Measurements from ENCODE around the gene ITIH1.

Gene ITIH1

DNA sequence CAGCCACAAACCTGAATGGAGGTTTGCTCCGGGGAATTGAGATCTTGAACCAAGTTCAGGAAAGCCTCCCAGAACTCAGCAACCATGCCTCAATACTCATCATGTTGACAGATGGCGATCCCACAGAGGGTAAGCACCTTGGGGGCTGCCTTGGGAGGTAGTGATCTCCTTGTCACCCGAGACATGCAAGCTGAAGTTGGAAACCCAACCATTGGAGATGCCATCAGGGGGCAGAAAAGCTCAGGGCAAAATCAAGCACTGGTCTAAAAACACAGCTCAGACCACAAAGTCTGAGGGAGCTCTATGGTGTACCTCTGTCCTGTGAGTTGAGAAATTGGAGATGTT lies 5.8 kb downstream of the ITIH1 start:
- TF ChIP-seq, protein P1, sequence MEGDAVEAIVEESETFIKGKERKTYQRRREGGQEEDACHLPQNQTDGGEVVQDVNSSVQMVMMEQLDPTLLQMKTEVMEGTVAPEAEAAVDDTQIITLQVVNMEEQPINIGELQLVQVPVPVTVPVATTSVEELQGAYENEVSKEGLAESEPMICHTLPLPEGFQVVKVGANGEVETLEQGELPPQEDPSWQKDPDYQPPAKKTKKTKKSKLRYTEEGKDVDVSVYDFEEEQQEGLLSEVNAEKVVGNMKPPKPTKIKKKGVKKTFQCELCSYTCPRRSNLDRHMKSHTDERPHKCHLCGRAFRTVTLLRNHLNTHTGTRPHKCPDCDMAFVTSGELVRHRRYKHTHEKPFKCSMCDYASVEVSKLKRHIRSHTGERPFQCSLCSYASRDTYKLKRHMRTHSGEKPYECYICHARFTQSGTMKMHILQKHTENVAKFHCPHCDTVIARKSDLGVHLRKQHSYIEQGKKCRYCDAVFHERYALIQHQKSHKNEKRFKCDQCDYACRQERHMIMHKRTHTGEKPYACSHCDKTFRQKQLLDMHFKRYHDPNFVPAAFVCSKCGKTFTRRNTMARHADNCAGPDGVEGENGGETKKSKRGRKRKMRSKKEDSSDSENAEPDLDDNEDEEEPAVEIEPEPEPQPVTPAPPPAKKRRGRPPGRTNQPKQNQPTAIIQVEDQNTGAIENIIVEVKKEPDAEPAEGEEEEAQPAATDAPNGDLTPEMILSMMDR (IDR thresholded peaks at IDR 0.05; ENCODE audit: extremely low read depth, missing control alignments): no peak
- DNase-seq (ENCODE audit: low spot score): no peak

DNA sequence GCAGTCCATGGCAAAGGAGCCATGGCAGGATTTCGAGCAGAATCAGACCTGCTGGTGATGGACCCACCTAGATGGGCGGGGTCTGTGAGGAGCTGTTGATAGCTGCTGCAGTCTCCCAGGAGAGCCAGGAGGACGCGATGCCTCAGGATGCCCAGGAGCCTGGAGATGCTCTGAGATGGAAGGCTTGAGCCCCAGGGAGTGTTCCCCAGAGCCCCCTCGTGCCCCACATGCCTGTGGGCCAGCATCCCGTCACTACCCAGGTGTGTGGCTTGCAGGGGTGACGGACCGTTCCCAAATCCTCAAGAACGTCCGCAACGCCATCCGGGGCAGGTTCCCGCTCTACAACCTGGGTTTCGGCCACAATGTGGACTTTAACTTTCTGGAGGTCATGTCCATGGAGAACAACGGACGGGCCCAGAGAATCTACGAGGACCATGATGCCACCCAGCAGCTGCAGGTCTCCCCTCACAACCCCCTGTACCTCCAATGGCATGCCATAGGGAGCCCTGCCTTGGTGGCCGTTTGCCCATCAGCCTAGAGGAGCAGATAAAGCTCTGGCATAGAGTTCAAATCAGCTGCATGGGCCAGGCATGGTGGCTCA lies 6.7 kb downstream of the ITIH1 start:
- TF ChIP-seq, protein P1 (IDR thresholded peaks at IDR 0.05; ENCODE audit: extremely low read depth, missing control alignments): no peak
- DNase-seq (ENCODE audit: low spot score): no peak

GRCh38 chr3:52784931-52785590 lies 7.7 kb downstream of the ITIH1 start:
- TF ChIP-seq, protein P1 (IDR thresholded peaks at IDR 0.05; ENCODE audit: extremely low read depth, missing control alignments): no peak
- no peak for DNase-seq (ENCODE audit: low spot score)

DNA sequence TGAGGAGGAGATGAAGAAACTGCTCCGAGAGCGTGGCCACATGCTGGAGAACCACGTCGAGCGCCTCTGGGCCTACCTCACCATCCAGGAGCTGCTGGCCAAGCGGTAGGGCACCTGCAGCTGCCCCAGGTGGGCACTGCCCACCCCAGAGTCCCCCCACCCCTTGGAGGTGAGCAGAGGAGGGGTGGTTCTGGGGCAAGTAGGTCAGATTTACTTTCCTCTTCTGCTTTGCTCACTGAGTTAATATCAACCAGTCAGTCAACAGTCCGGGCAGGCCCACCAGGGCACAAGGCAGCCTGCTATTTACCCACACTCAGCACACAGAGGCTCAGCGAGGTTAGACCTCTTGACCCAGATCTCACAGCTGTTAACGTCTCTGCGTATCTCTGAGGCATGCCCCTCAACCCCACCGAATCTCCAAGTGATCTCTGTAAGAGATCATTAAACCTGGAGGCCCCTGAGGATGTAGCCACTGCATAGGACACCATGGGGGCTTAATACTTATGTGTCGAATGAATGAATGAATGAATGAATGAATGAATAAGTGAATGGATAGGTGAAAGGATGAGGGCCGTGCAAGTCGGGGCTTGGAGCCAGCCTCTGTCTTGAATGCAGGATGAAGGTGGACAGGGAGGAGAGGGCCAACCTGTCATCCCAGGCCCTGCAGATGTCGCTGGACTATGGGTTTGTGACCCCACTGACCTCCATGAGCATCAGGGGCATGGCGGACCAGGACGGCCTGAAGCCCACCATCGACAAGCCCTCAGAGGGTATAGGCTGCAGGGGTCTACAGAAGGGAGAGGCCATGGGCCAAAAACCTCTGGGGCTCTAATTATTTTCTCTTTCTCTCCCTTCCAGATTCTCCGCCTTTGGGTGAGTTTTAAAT lies 9.2 kb downstream of the ITIH1 start:
- DNase-seq (ENCODE audit: low spot score): no peak
- TF ChIP-seq, protein P1 (IDR thresholded peaks at IDR 0.05; ENCODE audit: extremely low read depth, missing control alignments): no peak

DNA sequence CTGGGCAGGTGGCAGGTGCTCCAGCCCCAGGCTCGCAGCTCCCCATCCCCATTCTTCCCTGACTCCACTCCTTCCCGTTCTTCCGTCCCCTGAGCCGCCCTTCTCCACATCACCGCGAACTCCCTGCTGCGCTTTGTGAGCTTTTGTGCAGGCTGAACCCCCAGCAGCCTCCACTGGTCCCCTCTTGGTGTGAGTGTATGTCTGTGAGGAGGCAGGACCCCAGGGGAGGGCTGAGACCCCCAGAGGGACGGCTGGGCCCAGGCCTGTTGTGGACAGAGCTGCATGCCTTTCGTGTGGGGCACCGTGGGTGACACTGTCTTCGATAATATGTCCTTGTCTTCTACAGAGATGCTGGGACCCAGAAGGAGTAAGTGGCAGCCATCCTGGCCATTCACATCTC lies 9.8 kb downstream of the ITIH1 start:
- TF ChIP-seq, protein P1 (IDR thresholded peaks at IDR 0.05; ENCODE audit: extremely low read depth, missing control alignments): no peak
- DNase-seq (ENCODE audit: low spot score): no peak

DNA sequence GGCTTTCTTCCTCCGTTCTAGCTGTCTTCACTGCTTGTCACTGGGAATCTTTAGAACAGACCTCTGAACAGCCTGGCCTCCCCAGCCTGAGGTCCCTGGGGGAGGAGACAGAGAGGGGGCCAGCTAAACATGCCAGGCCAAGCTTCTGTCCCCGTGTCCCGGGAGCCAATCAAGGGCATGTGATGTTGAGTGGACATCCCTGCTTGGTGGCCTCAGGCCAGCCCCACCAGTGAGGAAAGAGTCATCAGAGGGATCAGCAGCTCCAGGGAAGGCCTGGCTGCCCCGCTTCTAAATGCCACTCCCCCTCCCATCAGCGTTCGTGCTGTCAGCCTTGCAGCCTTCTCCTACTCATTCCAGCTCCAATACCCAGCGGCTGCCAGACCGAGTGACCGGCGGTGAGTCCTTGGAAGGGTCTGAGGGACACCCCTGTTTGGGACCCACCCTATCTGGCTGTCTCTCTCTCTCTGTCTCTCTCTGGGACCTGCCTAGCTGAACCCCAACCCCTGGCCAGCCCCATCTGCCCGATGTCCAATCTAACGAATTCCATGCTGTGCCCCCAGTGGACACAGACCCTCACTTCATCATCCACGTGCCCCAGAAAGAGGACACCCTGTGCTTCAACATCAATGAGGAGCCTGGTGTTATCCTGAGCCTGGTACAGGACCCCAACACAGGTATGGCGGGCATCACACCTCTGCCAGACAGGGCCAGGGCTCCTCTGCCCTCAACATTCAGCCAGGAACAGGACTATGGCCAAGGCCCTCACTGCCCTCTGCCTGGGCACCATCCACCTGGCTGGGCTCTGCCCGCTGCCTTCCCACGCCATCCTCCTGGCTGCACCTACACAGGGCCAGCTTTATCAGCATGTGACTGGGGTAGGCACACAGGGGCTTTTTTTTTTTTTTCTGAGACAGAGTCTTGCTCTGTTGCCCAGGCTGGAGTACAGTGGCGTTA lies 10.6 kb downstream of the ITIH1 start:
- TF ChIP-seq, protein P1 (IDR thresholded peaks at IDR 0.05; ENCODE audit: extremely low read depth, missing control alignments): no peak
- DNase-seq (ENCODE audit: low spot score): no peak
